B cell (primary cell): ENCODE data around the gene ANKRD11.

Experiments
- EZH2 ChIP-seq: IDR thresholded peaks from 2 replicates; pipeline ENCODE4 v1.6.1; 2012; ENCODE audit warnings: borderline replicate concordance, low read depth, mild to moderate bottlenecking, moderate library complexity, low read length; ENCODE audit not compliant: insufficient read depth, poor library complexity, severe bottlenecking
- TF ChIP-seq, protein P1 (sequence below): fragments of 200-600 bp; IDR thresholded peaks from one replicate; pipeline ENCODE4 v1.8.0; 2022; ENCODE audit warnings: antibody characterized with exemption, mild to moderate bottlenecking

DNA sequence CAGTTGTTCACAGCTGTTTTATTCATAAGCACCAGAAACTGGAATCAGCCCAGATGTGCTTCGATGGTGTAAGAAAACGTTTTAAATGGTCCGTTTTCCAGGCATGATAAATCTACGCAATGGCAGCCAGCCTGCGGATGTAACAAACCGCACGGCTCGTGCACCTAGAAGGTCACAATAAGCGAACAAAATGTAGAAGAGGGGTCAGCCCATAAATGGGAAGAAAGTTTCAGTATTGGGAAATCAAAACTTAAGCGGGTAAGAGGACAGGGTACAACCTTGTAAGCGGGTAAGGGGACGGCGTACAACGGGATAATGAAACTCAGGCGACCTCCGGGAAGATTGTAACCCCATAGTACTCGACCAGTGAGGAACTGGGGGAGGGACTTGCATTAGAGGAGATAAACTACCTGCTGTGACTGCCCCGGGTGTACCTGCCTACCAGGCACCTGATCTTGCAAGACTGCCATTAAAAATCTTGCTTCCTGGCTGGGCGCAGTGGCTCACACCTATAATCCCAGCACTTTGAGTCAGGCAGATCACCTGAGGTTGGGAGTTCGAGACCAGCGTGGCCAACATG, 66.6 kb downstream of the ANKRD11 start:
- TF ChIP-seq, protein P1, sequence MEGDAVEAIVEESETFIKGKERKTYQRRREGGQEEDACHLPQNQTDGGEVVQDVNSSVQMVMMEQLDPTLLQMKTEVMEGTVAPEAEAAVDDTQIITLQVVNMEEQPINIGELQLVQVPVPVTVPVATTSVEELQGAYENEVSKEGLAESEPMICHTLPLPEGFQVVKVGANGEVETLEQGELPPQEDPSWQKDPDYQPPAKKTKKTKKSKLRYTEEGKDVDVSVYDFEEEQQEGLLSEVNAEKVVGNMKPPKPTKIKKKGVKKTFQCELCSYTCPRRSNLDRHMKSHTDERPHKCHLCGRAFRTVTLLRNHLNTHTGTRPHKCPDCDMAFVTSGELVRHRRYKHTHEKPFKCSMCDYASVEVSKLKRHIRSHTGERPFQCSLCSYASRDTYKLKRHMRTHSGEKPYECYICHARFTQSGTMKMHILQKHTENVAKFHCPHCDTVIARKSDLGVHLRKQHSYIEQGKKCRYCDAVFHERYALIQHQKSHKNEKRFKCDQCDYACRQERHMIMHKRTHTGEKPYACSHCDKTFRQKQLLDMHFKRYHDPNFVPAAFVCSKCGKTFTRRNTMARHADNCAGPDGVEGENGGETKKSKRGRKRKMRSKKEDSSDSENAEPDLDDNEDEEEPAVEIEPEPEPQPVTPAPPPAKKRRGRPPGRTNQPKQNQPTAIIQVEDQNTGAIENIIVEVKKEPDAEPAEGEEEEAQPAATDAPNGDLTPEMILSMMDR = no peak
- no peak for TF ChIP-seq EZH2
